Hepatocyte (in vitro differentiated cells): ENCODE results near the gene SDK1. TPM values are rescaled to one million over a fixed set of nuclear protein-coding genes. Genes with fewer than 3 reads are reported as not detected.

ENCODE experiments used
- DNase-seq: peaks from one replicate; pipeline ENCODE4 v3.0.0-alpha.2; 2016; ENCODE audit warnings: low spot score
- H2AFZ ChIP-seq: fragments of 200-600 bp; sonication (generic); 2 replicates; pipeline ENCODE4 v1.6.0; 2016; ENCODE audit warnings: antibody characterized with exemption, mild to moderate bottlenecking
- H3K27ac ChIP-seq: fragments of 200-600 bp; sonication (generic); 2 replicates; pipeline ENCODE4 v1.5.1; 2016; ENCODE audit warnings: mild to moderate bottlenecking
- H3K27me3 ChIP-seq: fragments of 200-600 bp; sonication (generic); 2 replicates; pipeline ENCODE4 v1.6.1; 2016
- H3K36me3 ChIP-seq: fragments of 200-600 bp; sonication (generic); replicated peaks from 2 replicates; pipeline ENCODE4 v1.5.1; 2016; ENCODE audit warnings: low read depth; ENCODE audit not compliant: insufficient read depth
- H3K4me1 ChIP-seq: fragments of 200-600 bp; sonication (generic); 2 replicates; pipeline ENCODE4 v1.5.1; 2016; ENCODE audit warnings: mild to moderate bottlenecking, moderate library complexity; ENCODE audit not compliant: insufficient read depth
- H3K4me2 ChIP-seq: fragments of 200-600 bp; sonication (generic); 2 replicates; pipeline ENCODE4 v1.6.0; 2016
- H3K4me3 ChIP-seq: fragments of 200-600 bp; sonication (generic); 2 replicates; pipeline ENCODE4 v1.5.1; 2016; ENCODE audit warnings: mild to moderate bottlenecking
- H3K79me2 ChIP-seq: fragments of 200-600 bp; sonication (generic); 2 replicates; pipeline ENCODE4 v1.6.0; 2017; ENCODE audit warnings: mild to moderate bottlenecking
- H3K9me2 ChIP-seq: fragments of 200-600 bp; sonication (generic); replicated peaks from 2 replicates; pipeline ENCODE4 v1.6.0; 2017; ENCODE audit warnings: mild to moderate bottlenecking; ENCODE audit not compliant: insufficient read depth
- H3K9me3 ChIP-seq: fragments of 200-600 bp; sonication (generic); 2 replicates; pipeline ENCODE4 v1.5.1; 2016; ENCODE audit warnings: low read depth, mild to moderate bottlenecking
- H4K20me1 ChIP-seq: fragments of 200-600 bp; sonication (generic); 2 replicates; pipeline ENCODE4 v1.6.0; 2016; ENCODE audit warnings: mild to moderate bottlenecking; ENCODE audit not compliant: insufficient read depth, poor library complexity, severe bottlenecking
- EZH2 ChIP-seq: fragments of 200-600 bp; sonication (generic); IDR thresholded peaks from 2 replicates; pipeline ENCODE4 v1.6.1; 2016; ENCODE audit warnings: antibody characterized with exemption, mild to moderate bottlenecking, borderline replicate concordance
- EZH2phosphoT487 ChIP-seq: fragments of 200-600 bp; sonication (generic); IDR thresholded peaks from one replicate; pipeline ENCODE4 v1.6.1; 2018; ENCODE audit warnings: antibody characterized with exemption, mild to moderate bottlenecking, low read depth, moderate library complexity; ENCODE audit not compliant: unreplicated experiment, severe bottlenecking
- WGBS: methylation state at CpG from one replicate; pipeline ENCODE4 v1.1.6; 2016; ENCODE audit warnings: low lambda C conversion rate; ENCODE audit errors: missing lambda C conversion rate; 5-methylcytosine and 5-hydroxymethylcytosine counted together
- polyA plus RNA-seq: library from polyadenylated mRNA; unstranded; fragments of >200 nt; fragmentation: Nextera tagmentation; extraction: Ambion mirVana; gene quantifications from 2 replicates; pipeline ENCODE4 v1.2.1, GENCODE V29; 2016
- total RNA-seq: library from RNA; depleted of rRNA; stranded (reverse); fragments of >200 nt; gene quantifications from 2 replicates; pipeline ENCODE4 v1.2.3, GENCODE V29; 2014
- TF ChIP-seq, protein P1 (sequence below): fragments of 200-600 bp; sonication (generic); IDR thresholded peaks from 2 replicates; pipeline ENCODE4 v1.5.1; 2016; ENCODE audit warnings: antibody characterized with exemption, mild to moderate bottlenecking; ENCODE audit not compliant: poor library complexity

SDK1 gene
- total and polyA plus RNA-seq, 2 experiments from 2014 or later: 4.3 to 10.0 TPM

DNA sequence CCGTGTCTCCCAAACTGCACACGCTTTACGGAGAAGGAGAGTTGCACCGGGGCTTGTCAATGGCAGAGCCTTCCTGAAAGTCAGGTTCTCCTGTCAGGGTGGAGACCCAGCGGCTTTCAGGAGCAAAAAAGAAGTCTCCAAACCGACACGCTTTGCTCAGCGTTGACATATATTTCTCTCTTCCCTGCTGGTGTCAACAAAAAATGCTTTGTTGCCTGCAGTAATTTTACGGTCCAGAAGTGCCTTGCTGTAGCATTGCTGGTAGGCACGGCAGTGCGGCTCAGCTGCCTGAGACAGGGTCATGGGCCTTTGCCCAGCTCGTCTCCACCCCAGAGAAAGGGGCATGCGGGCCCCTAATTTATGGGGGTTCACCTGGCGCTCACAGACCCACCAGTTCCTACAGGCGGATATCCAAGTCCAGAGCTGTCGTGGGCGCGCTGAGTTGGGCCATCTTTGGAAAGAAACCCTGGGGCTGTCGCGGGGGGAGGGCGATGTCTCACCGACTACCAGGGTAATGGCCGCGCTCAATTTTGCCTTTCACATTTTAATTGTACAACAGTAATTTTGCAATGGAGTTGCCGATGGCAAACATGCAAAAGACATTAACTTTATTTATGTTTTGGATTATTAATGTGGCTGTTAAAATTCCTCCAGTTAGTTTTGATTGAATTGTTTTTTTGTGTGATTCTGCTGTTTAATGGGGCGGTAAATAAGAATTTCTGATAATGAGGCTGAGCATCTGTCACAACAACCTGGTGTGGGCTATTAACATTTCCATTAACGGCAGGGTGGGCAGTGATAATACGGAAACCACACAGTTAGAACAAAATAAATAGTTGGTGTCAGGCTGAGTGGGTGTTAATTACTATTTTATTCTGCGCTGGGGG lies 902.8 kb downstream of the SDK1 start:
- TF ChIP-seq, protein P1, sequence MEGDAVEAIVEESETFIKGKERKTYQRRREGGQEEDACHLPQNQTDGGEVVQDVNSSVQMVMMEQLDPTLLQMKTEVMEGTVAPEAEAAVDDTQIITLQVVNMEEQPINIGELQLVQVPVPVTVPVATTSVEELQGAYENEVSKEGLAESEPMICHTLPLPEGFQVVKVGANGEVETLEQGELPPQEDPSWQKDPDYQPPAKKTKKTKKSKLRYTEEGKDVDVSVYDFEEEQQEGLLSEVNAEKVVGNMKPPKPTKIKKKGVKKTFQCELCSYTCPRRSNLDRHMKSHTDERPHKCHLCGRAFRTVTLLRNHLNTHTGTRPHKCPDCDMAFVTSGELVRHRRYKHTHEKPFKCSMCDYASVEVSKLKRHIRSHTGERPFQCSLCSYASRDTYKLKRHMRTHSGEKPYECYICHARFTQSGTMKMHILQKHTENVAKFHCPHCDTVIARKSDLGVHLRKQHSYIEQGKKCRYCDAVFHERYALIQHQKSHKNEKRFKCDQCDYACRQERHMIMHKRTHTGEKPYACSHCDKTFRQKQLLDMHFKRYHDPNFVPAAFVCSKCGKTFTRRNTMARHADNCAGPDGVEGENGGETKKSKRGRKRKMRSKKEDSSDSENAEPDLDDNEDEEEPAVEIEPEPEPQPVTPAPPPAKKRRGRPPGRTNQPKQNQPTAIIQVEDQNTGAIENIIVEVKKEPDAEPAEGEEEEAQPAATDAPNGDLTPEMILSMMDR: no peak
- Histone ChIP-seq H3K4me1 (no peaks in the 10 kb centered on the region), H3K4me3 (no peak overlapping the region), H3K4me2 (peak overlapping the region; percentile 73), H4K20me1 (no peaks in the 10 kb centered on the region), H3K36me3 (no peaks in the 10 kb centered on the region), H3K27me3 (no peaks in the 10 kb centered on the region), H3K9me2 (no peaks in the 10 kb centered on the region), H2AFZ (no peak overlapping the region), H3K9me3 (no peaks in the 10 kb centered on the region), H3K79me2 (no peaks in the 10 kb centered on the region), H3K27ac (no peak overlapping the region)
- DNase-seq: no peak
- WGBS: 80% methylated on average over 29 of the region's 29 CpGs

DNA sequence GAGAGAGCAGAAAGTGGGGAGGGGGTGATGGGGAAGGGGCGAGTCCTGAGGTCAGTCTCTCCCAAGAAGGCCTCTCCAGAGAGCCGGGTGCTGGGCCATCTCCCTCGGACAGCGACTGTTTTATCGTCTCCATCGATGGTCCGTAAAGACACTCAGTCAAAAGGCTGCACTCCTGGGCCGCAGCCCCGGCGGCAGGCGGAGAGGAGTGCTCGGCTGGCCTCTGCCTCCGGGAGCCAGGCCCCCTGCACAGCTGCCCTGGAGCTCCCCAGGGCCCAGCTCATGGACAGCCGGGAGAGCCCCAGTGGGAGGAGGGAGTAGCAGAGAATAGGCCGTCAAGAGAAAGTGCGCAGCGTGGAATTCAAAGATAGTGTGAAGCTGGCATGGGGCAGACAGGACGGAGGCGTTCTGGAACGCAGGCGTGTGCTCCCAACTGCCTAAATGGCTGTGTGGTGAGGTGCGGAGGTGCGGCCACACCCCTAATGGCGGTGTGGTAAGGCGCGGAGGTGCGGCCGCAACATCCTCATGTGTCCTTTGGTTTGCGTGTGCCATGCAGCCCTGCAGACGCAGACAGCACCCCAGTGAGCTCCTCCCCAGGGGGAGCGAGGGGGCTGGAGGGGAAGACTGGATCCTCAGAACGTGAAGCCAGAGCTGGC lies 903.6 kb downstream of the SDK1 start:
- Histone ChIP-seq H3K9me2 (no peaks in the 10 kb centered on the region), H3K36me3 (no peaks in the 10 kb centered on the region), H2AFZ (no peak overlapping the region), H3K4me3 (no peak overlapping the region), H3K4me2 (peak overlapping the region; percentile 73), H3K9me3 (no peaks in the 10 kb centered on the region), H3K27ac (no peak overlapping the region), H4K20me1 (no peaks in the 10 kb centered on the region), H3K27me3 (no peaks in the 10 kb centered on the region), H3K4me1 (no peaks in the 10 kb centered on the region), H3K79me2 (no peaks in the 10 kb centered on the region)
- DNase-seq: peak; percentile 31
- 54% methylated on average over 31 of the region's 32 CpGs for WGBS
- TF ChIP-seq EZH2 (no peak), EZH2phosphoT487 (no peak)
- TF ChIP-seq, protein P1: no peak

DNA sequence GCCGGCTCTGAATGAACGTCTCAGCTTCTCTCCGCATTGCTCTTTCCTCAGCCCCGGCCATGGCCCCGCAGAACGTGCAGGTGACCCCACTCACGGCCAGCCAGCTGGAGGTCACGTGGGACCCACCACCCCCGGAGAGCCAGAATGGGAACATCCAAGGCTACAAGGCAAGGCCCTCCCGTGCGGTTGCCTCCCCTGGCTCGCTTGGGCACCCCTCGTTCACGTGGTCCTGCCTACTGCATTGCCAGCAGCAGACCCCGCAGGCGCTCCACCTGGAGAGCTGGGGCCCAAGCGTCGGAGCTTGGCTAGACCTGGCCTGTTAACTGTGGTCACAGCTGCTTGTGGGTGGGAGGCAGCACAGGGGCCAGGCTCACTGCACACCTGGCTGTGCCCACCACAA lies 904.8 kb downstream of the SDK1 start:
- no peaks in the 10 kb centered on the region for H4K20me1 ChIP-seq
- H3K9me3 ChIP-seq: no peaks in the 10 kb centered on the region
- H3K36me3 ChIP-seq: no peaks in the 10 kb centered on the region
- no peak overlapping the region for H3K27ac ChIP-seq
- H2AFZ ChIP-seq: no peak overlapping the region
- no peak overlapping the region for H3K4me3 ChIP-seq
- H3K79me2 ChIP-seq: no peaks in the 10 kb centered on the region
- no peaks in the 10 kb centered on the region for H3K27me3 ChIP-seq
- H3K4me2 ChIP-seq: no peak overlapping the region
- 96% methylated on average over 15 of the region's 18 CpGs for WGBS
- no peak for DNase-seq
- H3K9me2 ChIP-seq: no peaks in the 10 kb centered on the region
- H3K4me1 ChIP-seq: no peaks in the 10 kb centered on the region
- TF ChIP-seq EZH2phosphoT487 (no peak), EZH2 (no peak)
- TF ChIP-seq, protein P1: no peak
